GM19452 (cell line): Measurements from ENCODE around the gene ZNF853.
"Not testable (repeated sequence)": the region's sequence is repeated elsewhere in the genome, so short reads cannot be mapped to it uniquely, and the experiment has no call there.

Experiments used
- ATAC-seq: cut with Tn5 transposase; IDR thresholded peaks from one replicate; pipeline ENCODE4 v1.9.1; 2021; ENCODE audit not compliant: unreplicated experiment

ZNF853 gene

GRCh38 chr7:6651851-6652445 is 36.5 kb downstream of the ZNF853 start:
- ATAC-seq: no peak

GRCh38 chr7:6652446-6653011 is 37.1 kb downstream of the ZNF853 start:
- no peak for ATAC-seq

- no peak for ATAC-seq
Measured at GRCh38 chr7:6653071-6654003, 37.9 kb downstream of the ZNF853 start.

- no peak for ATAC-seq
Measured at GRCh38 chr7:6654113-6654841, 38.9 kb downstream of the ZNF853 start.

GRCh38 chr7:6654842-6655610 is 39.6 kb downstream of the ZNF853 start:
- ATAC-seq: no peak

- no peak for ATAC-seq
Measured at GRCh38 chr7:6655636-6656385, 40.4 kb downstream of the ZNF853 start.

GRCh38 chr7:6656413-6656812 is 41.0 kb downstream of the ZNF853 start:
- no peak for ATAC-seq

- ATAC-seq: no peak
Measured at GRCh38 chr7:6658618-6659345, 43.4 kb downstream of the ZNF853 start.

GRCh38 chr7:6670851-6671250 is 55.4 kb downstream of the ZNF853 start:
- ATAC-seq: not testable (repeated sequence)
